ENCODE data around the gene ADGRL1. TPM values are rescaled to one million over a fixed set of nuclear protein-coding genes. Genes with fewer than 3 reads are reported as not detected.
A peak's percentile ranks its signal among the peaks of the same experiment; 100 is the strongest.
"Not testable (repeated sequence)": the region's sequence is repeated elsewhere in the genome, so short reads cannot be mapped to it uniquely, and the experiment has no call there.

ADGRL1 gene
- total and polyA plus RNA-seq, 2 donors (not counting 1 experiment from before 2014, with no cell fraction given) = 1.7 to 3.5 TPM

DNA sequence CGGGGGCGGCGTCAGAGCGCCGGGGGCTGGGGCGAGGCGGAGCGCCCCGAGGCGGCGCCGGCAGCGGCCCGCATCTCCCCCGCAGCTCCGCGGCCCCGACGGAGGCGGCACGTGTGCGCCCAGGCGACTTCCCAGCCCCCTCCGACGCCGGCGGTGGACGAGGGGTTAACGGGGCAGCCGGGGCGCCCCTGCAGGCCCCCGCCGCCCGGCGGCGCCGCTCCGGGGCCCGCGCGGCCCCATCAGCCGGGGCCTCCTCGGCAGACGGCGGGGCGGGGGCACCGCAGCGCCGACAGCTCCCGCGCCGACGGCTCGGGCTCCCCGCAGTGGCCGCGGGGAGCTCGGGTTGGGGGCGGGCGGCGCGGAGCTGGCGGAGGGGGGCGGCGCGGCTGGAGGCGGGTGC lies 339 bp upstream of the ADGRL1 start:
- H3K4me3 ChIP-seq (replicated peaks in 1 of 4; ENCODE audit: control extremely low read depth in 1 of 4, insufficient read depth in 1 of 4, low read depth in 3 of 4, low read length in 4 of 4) = peak overlapping the region in 1 of 4 experiments; percentile 48
- not testable (repeated sequence) for H2AFZ ChIP-seq (ENCODE audit: low read length); H3K4me2 ChIP-seq (ENCODE audit: extremely low read depth, insufficient read depth, low read length); H4K20me1 ChIP-seq (ENCODE audit: control insufficient read depth, extremely low read depth, insufficient read depth, low read length); H3K9me3 ChIP-seq (ENCODE audit: control insufficient read depth, insufficient read depth, low read depth, low read length); H3K36me3 ChIP-seq (ENCODE audit: control insufficient read depth, insufficient read depth, low read length); H3K27ac ChIP-seq (ENCODE audit: insufficient read depth, low read length); DNase-seq (ENCODE audit: low read depth in 2 of 2); H3K4me1 ChIP-seq (ENCODE audit: control insufficient read depth, extremely low read depth, insufficient read depth, low read length); H3K79me2 ChIP-seq (ENCODE audit: control insufficient read depth, insufficient read depth, low read length); H3K9ac ChIP-seq (ENCODE audit: insufficient read depth, low read length)
- H3K27me3 ChIP-seq (ENCODE audit: control insufficient read depth, insufficient read depth, low read length) = peaks cover 19% of the 10 kb centered on the region

DNA sequence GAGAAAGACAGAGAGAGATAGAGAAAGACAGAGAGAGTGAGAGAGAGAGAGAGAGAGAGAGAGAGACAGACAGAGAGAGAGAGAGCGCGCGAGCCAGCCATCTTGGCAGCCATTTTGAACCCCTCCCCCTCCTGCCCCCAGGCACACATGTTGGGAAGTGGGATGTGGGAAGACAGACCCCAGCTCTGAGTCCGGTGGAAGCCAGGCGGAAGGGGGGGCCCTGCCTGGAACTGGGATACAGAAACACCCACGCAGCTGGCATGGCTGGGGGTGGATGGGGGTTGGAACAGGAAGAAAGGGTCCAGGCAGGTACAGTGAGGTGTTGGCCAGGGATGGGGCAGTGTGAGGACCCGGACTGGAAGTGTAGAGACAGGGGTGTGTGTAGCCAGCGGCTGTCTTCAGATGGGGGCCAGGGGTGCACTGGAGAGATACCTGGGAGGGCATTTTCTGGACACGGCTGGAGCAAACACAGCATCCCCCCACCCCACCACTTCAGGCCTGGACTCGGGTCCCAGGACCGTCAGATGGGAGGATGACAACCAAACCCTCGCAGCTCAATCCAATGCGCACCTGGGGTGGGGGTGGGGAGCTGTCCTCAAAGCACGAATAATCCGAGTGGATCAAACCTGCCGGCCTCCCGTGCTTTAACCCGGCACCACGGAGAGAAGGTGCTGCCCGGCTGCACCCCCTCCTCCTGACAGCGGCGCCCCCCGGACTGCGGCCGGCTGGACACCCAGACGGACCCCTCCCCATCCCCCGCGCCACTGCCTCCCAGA lies 1.1 kb downstream of the ADGRL1 start:
- H3K4me3 ChIP-seq (replicated peaks in 1 of 4; ENCODE audit: control extremely low read depth in 1 of 4, insufficient read depth in 1 of 4, low read depth in 3 of 4, low read length in 4 of 4) = peak overlapping the region in 1 of 4 experiments; percentile 48
- not testable (repeated sequence) for H2AFZ ChIP-seq (ENCODE audit: low read length); H3K79me2 ChIP-seq (ENCODE audit: control insufficient read depth, insufficient read depth, low read length); H3K9ac ChIP-seq (ENCODE audit: insufficient read depth, low read length); H3K4me1 ChIP-seq (ENCODE audit: control insufficient read depth, extremely low read depth, insufficient read depth, low read length); H3K27ac ChIP-seq (ENCODE audit: insufficient read depth, low read length); H3K4me2 ChIP-seq (ENCODE audit: extremely low read depth, insufficient read depth, low read length); H3K36me3 ChIP-seq (ENCODE audit: control insufficient read depth, insufficient read depth, low read length); DNase-seq (ENCODE audit: low read depth in 2 of 2); H3K9me3 ChIP-seq (ENCODE audit: control insufficient read depth, insufficient read depth, low read depth, low read length); H4K20me1 ChIP-seq (ENCODE audit: control insufficient read depth, extremely low read depth, insufficient read depth, low read length)
- TF ChIP-seq EZH2 (IDR thresholded peaks at IDR 0.05; ENCODE audit: low read length, missing control alignments) = peak; percentile 81
- peaks cover 15% of the 10 kb centered on the region for H3K27me3 ChIP-seq (ENCODE audit: control insufficient read depth, insufficient read depth, low read length)

DNA sequence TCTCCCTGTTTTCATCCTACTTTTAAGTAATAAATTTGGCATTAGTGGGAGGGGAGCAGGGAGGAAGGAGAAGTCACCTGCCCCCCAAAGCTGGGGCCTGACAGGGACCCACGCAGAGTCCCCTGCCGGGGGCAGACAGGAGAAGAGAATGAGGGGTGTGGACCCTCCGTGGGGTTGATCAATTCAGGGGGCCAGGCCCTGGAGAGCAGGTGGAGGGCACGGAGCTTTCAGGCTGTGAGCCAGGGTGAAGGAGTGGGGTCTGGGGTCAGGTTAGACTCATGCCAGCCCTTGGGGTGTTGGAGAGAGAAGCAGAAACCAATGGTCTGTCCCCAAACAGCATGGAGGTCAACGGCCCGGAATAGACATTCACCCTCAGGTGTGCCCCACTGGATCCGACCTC lies 1.8 kb downstream of the ADGRL1 start:
- not testable (repeated sequence) for DNase-seq (ENCODE audit: low read depth in 2 of 2); H3K27ac ChIP-seq (ENCODE audit: insufficient read depth, low read length); H2AFZ ChIP-seq (ENCODE audit: low read length); H3K4me1 ChIP-seq (ENCODE audit: control insufficient read depth, extremely low read depth, insufficient read depth, low read length); H3K79me2 ChIP-seq (ENCODE audit: control insufficient read depth, insufficient read depth, low read length); H4K20me1 ChIP-seq (ENCODE audit: control insufficient read depth, extremely low read depth, insufficient read depth, low read length); H3K4me2 ChIP-seq (ENCODE audit: extremely low read depth, insufficient read depth, low read length); H3K9ac ChIP-seq (ENCODE audit: insufficient read depth, low read length); H3K4me3 ChIP-seq (replicated peaks in 1 of 4; ENCODE audit: control extremely low read depth in 1 of 4, insufficient read depth in 1 of 4, low read depth in 3 of 4, low read length in 4 of 4); H3K9me3 ChIP-seq (ENCODE audit: control insufficient read depth, insufficient read depth, low read depth, low read length); H3K36me3 ChIP-seq (ENCODE audit: control insufficient read depth, insufficient read depth, low read length)
- H3K27me3 ChIP-seq (ENCODE audit: control insufficient read depth, insufficient read depth, low read length) = peaks cover 14% of the 10 kb centered on the region

DNA sequence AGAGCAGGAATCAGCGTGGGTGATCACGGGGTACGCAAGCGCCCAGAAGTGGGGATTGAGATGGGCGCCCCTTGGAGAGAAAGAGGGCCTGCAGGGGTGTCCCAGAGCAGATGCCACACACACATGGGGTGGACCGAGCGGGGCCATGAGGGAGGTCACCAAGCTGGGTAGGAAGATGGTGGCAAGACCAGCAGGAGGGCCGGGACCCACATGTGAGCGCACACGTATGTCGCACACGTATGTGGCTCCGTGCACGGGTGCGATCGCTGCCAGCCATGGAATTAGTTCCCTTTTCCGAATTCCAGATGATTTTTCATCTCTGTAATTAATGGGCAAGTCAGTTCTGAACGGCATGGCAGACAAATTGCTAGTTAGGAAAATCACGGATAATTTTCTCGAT lies 2.2 kb downstream of the ADGRL1 start:
- not testable (repeated sequence) for H4K20me1 ChIP-seq (ENCODE audit: control insufficient read depth, extremely low read depth, insufficient read depth, low read length); H2AFZ ChIP-seq (ENCODE audit: low read length); H3K27ac ChIP-seq (ENCODE audit: insufficient read depth, low read length); H3K4me2 ChIP-seq (ENCODE audit: extremely low read depth, insufficient read depth, low read length); H3K4me1 ChIP-seq (ENCODE audit: control insufficient read depth, extremely low read depth, insufficient read depth, low read length); H3K4me3 ChIP-seq (replicated peaks in 1 of 4; ENCODE audit: control extremely low read depth in 1 of 4, insufficient read depth in 1 of 4, low read depth in 3 of 4, low read length in 4 of 4); H3K9me3 ChIP-seq (ENCODE audit: control insufficient read depth, insufficient read depth, low read depth, low read length); H3K9ac ChIP-seq (ENCODE audit: insufficient read depth, low read length); H3K36me3 ChIP-seq (ENCODE audit: control insufficient read depth, insufficient read depth, low read length); DNase-seq (ENCODE audit: low read depth in 2 of 2); H3K79me2 ChIP-seq (ENCODE audit: control insufficient read depth, insufficient read depth, low read length)
- H3K27me3 ChIP-seq (ENCODE audit: control insufficient read depth, insufficient read depth, low read length) = peaks cover 14% of the 10 kb centered on the region
